ENCODE measurements around the gene PCBD2.
"Not testable (repeated sequence)": the region's sequence is repeated elsewhere in the genome, so short reads cannot be mapped to it uniquely, and the experiment has no call there.

PCBD2 gene

GRCh38 chr5:134975843-134976242 lies 70.9 kb downstream of the PCBD2 start:
- no peak for TF ChIP-seq CTCF (IDR thresholded peaks at IDR 0.05)
- no peak for DNase-seq (ENCODE audit: low spot score)
- no peak overlapping the region for H3K27ac ChIP-seq
- no peak overlapping the region for H3K4me3 ChIP-seq

GRCh38 chr5:134976841-134977240 lies 71.9 kb downstream of the PCBD2 start:
- no peak for TF ChIP-seq CTCF (IDR thresholded peaks at IDR 0.05)
- DNase-seq (ENCODE audit: low spot score), result no peak
- H3K4me3 ChIP-seq, result no peak overlapping the region
- no peak overlapping the region for H3K27ac ChIP-seq

- DNase-seq (ENCODE audit: low spot score), result no peak
- TF ChIP-seq CTCF (IDR thresholded peaks at IDR 0.05), result no peak
Observed at GRCh38 chr5:134979416-134979815, 74.5 kb downstream of the PCBD2 start.

GRCh38 chr5:134982230-134982629 lies 77.3 kb downstream of the PCBD2 start:
- no peak for DNase-seq (ENCODE audit: low spot score)
- TF ChIP-seq CTCF (IDR thresholded peaks at IDR 0.05), result no peak
- H3K27ac ChIP-seq, result no peak overlapping the region
- H3K4me3 ChIP-seq, result no peak overlapping the region

More at GRCh38 chr5:134979416-134979815, 74.5 kb downstream of the PCBD2 start:
- Histone ChIP-seq H3K27ac (no peak overlapping the region), H3K4me3 (no peak overlapping the region)

- Histone ChIP-seq H3K4me3 (no peak overlapping the region), H3K27ac (no peak overlapping the region)
- TF ChIP-seq CTCF (IDR thresholded peaks at IDR 0.05), result no peak
- DNase-seq (ENCODE audit: low spot score), result no peak
Observed at GRCh38 chr5:134989266-134989830, 84.4 kb downstream of the PCBD2 start.

GRCh38 chr5:134990183-134990582 lies 85.3 kb downstream of the PCBD2 start:
- H3K4me3 ChIP-seq; DNase-seq (ENCODE audit: low spot score); H3K27ac ChIP-seq: not testable (repeated sequence)

GRCh38 chr5:134992148-134992547 lies 87.2 kb downstream of the PCBD2 start:
- DNase-seq (ENCODE audit: low spot score), result no peak
- TF ChIP-seq CTCF (IDR thresholded peaks at IDR 0.05), result no peak
- H3K27ac ChIP-seq, result no peak overlapping the region
- H3K4me3 ChIP-seq, result no peak overlapping the region

- Histone ChIP-seq H3K4me3 (no peak overlapping the region), H3K27ac (no peak overlapping the region)
- no peak for DNase-seq (ENCODE audit: low spot score)
- no peak for TF ChIP-seq CTCF (IDR thresholded peaks at IDR 0.05)
Observed at GRCh38 chr5:134993161-134993560, 88.2 kb downstream of the PCBD2 start.
